HUES6 (cell line): ENCODE data around the gene UNC13B.

Experiments
- H3K27ac ChIP-seq: 2 replicates; pipeline ENCODE4 v1.7.0; 2013; ENCODE audit warnings: low read depth, mild to moderate bottlenecking, low read length, inconsistent platforms
- H3K27me3 ChIP-seq: 2 replicates; pipeline ENCODE4 v1.6.1; 2013; ENCODE audit warnings: low read length; ENCODE audit not compliant: control insufficient read depth, insufficient read depth
- H3K36me3 ChIP-seq: 2 replicates; pipeline ENCODE4 v1.6.1; 2013; ENCODE audit warnings: low read length; ENCODE audit not compliant: control insufficient read depth, insufficient read depth
- H3K4me1 ChIP-seq: 2 replicates; pipeline ENCODE4 v1.6.1; 2013; ENCODE audit warnings: low read length; ENCODE audit not compliant: control insufficient read depth, insufficient read depth
- H3K4me3 ChIP-seq: 2 replicates; pipeline ENCODE4 v1.5.1; 2013; ENCODE audit warnings: low read depth, low read length
- H3K9ac ChIP-seq: one replicate; pipeline ENCODE4 v1.6.1; 2013; ENCODE audit warnings: mild to moderate bottlenecking, low read length
- H3K9me3 ChIP-seq: 2 replicates; pipeline ENCODE4 v1.6.1; 2013; ENCODE audit warnings: low read depth, low read length; ENCODE audit not compliant: control insufficient read depth, insufficient read depth

Gene UNC13B

DNA sequence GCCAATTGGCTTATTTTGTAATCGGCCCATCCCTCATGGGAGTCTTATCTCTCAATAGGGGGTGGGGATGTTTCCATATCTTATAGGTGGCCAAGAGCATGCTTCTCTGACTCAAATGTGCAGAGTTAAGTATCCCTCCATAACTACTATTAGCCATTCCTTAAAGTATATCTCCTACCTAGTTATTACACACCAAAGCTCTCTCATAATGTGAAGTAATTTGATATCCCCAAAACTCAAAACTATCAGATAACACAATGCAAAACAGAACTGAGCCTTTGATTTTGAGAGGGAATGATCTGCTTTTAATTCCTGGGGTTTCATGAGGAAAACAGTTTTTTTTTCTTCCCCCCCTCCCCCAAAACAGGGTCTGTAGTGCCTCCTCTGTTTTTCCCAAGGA lies 28.4 kb downstream of the UNC13B start:
- Histone ChIP-seq H3K27me3 (no peaks in the 10 kb centered on the region), H3K9ac (no peak overlapping the region), H3K4me1 (no peaks in the 10 kb centered on the region), H3K4me3 (no peak overlapping the region), H3K9me3 (peaks cover 77% of the 10 kb centered on the region), H3K36me3 (peaks cover 10% of the 10 kb centered on the region), H3K27ac (no peak overlapping the region)

DNA sequence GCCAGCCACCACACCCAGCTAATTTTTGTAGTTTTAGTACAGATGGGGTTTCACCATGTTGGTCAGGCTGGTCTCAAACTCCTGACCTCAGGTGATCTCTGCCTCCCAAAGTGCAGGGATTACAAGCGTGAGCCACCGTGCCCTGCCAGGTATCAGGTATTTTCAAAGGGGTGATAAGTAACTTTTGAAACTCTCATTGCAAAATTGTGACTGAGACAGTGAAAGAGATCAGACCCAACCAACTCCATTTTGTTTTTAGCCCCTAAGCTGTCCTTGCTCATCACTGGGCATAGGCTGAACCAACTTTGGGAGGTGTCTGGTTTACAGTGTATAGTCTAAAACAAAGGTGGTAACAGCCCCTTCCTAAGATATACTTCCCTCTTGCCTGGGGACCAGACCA lies 29.3 kb downstream of the UNC13B start:
- Histone ChIP-seq H3K4me1 (no peaks in the 10 kb centered on the region), H3K36me3 (peaks cover 10% of the 10 kb centered on the region), H3K27ac (no peak overlapping the region), H3K9me3 (peaks cover 75% of the 10 kb centered on the region), H3K27me3 (no peaks in the 10 kb centered on the region), H3K4me3 (no peak overlapping the region), H3K9ac (no peak overlapping the region)

DNA sequence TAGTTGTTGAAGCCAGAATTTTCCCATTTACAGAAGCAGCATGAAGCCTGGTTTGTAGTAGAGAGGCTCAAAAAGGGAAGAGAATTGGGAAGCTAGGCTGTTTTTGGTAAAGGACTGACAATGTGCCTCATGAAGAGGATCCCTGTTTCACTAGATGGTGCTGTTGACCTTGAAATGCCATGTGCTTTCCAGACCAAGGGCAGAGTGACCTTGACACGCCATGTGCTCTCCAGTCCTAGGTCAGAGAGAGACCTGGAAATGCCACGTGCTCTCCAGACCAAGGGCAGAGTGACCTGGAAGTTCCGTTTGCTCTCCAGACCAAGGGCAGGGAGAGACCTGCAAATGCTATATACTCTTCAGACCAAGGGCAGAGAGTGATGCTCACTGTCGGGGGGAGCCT lies 32.0 kb downstream of the UNC13B start:
- Histone ChIP-seq H3K4me3 (no peak overlapping the region), H3K4me1 (no peaks in the 10 kb centered on the region)

DNA sequence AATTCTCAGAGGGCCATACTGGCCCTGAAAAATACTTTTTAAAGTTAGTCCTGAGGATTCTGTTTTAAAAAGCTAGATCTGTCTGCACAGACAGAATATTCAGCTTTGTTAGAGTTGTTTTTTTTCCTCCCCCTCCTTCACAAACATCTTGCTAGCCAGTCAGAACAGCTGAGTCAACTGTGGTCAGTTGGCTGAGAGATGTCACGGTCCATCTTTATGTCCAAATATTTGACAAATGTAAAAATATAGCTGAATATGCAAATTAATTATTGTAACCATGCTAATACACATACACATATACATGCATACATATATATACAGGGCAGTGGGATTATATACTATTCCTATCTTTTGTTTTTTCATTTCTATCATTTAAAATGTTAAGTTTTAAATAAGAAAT lies 33.9 kb downstream of the UNC13B start:
- no peak overlapping the region for H3K4me3 ChIP-seq
- H3K9ac ChIP-seq: no peak overlapping the region
- H3K27ac ChIP-seq: no peak overlapping the region
- no peaks in the 10 kb centered on the region for H3K4me1 ChIP-seq
- peaks cover 3% of the 10 kb centered on the region for H3K36me3 ChIP-seq
- no peaks in the 10 kb centered on the region for H3K27me3 ChIP-seq
- H3K9me3 ChIP-seq: peaks cover 71% of the 10 kb centered on the region

More for the DNA sequence above, 32.0 kb downstream of the UNC13B start:
- Histone ChIP-seq H3K9ac (no peak overlapping the region), H3K27me3 (no peaks in the 10 kb centered on the region), H3K9me3 (peaks cover 80% of the 10 kb centered on the region), H3K27ac (no peak overlapping the region), H3K36me3 (peaks cover 10% of the 10 kb centered on the region)

DNA sequence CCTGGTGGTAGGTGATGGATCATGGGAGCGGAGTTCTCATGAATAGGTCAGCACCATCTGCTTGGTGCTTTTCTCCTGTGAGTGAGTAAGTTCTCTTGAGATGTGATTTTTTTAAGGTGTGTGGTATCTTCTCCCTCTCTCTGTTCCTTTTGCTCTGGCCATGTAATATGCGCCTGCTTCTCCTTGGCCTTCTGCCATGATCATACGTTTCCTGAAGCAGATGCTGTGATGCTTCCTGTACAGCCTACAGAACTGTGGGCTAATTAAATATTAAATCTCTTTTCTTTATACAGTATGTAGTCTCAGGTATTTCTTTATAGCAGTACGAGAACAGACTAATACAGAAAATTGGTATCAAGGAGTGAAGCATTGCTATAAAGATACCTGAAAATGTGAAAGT lies 36.4 kb downstream of the UNC13B start:
- Histone ChIP-seq H3K9me3 (peaks cover 46% of the 10 kb centered on the region), H3K9ac (no peak overlapping the region), H3K4me3 (no peak overlapping the region), H3K27ac (no peak overlapping the region), H3K36me3 (no peaks in the 10 kb centered on the region), H3K4me1 (no peaks in the 10 kb centered on the region), H3K27me3 (no peaks in the 10 kb centered on the region)

DNA sequence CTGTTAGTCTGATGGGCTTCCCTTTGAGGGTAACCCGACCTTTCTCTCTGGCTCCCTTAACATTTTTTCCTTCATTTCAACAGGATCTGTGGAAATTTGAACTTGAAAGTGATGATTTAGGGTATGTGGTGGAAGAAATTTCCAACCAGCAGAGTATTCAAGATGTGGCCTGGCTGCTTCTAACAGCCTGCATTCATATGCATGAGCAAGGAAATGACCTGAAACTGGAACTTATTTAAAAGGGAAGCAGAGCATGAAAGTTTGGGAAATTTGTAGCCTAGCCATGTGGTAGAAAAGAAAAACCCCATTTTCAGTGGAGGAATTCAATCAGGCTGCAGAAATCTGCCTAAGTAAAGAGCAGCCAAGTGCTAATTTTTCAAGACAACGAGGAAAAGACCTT lies 41.7 kb downstream of the UNC13B start:
- Histone ChIP-seq H3K4me1 (no peaks in the 10 kb centered on the region), H3K27ac (no peak overlapping the region), H3K9ac (no peak overlapping the region), H3K27me3 (no peaks in the 10 kb centered on the region), H3K9me3 (peaks cover 39% of the 10 kb centered on the region), H3K4me3 (no peak overlapping the region), H3K36me3 (no peaks in the 10 kb centered on the region; the same call in 1 of the 2 replicates)

DNA sequence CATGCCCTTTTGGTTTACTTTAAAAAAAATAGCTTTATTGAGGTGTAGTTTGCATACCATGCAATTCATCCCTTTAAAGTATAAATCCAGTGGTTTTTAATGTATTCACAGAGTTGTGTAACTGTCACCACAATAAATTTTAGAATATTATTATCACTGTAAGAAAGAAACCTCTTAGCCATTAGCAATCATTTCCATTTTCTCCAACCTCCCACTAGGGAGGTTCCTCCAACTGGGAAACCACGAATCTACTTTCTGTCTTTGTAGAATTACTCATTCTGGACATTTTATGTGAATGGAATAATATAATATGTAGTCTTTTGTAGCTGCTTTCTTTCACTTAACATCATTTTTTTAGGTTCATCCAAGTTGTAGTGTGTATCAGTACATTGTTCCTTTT lies 43.5 kb downstream of the UNC13B start:
- peaks cover 33% of the 10 kb centered on the region for H3K9me3 ChIP-seq
- no peaks in the 10 kb centered on the region; the same call in 1 of the 2 replicates for H3K36me3 ChIP-seq
- no peak overlapping the region for H3K9ac ChIP-seq
- H3K4me1 ChIP-seq: no peaks in the 10 kb centered on the region
- no peak overlapping the region for H3K27ac ChIP-seq
- no peaks in the 10 kb centered on the region for H3K27me3 ChIP-seq
- no peak overlapping the region for H3K4me3 ChIP-seq

DNA sequence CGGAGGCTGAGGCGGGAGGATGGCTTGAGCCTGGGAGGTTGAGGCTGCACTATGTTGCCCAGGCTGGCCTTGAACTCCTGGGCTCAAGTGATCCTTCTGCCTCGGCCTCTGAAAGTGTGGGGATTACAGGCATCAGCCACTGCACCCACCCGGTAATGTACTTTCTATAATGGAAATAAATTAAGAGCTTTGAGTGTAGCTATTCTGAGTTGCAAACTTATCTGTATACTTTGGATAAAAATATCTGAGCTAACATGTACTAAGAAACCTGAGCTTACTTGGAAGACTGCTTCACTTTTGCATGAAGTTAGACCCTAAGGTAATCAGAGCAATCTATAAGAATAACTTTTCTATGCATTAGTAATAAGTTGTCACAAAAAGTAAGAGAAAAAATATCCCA lies 50.0 kb downstream of the UNC13B start:
- Histone ChIP-seq H3K27me3 (no peaks in the 10 kb centered on the region), H3K9me3 (peaks cover 2% of the 10 kb centered on the region; the same call in 1 of the 2 replicates), H3K27ac (no peak overlapping the region), H3K4me1 (no peaks in the 10 kb centered on the region), H3K36me3 (no peaks in the 10 kb centered on the region), H3K4me3 (no peak overlapping the region), H3K9ac (no peak overlapping the region)

DNA sequence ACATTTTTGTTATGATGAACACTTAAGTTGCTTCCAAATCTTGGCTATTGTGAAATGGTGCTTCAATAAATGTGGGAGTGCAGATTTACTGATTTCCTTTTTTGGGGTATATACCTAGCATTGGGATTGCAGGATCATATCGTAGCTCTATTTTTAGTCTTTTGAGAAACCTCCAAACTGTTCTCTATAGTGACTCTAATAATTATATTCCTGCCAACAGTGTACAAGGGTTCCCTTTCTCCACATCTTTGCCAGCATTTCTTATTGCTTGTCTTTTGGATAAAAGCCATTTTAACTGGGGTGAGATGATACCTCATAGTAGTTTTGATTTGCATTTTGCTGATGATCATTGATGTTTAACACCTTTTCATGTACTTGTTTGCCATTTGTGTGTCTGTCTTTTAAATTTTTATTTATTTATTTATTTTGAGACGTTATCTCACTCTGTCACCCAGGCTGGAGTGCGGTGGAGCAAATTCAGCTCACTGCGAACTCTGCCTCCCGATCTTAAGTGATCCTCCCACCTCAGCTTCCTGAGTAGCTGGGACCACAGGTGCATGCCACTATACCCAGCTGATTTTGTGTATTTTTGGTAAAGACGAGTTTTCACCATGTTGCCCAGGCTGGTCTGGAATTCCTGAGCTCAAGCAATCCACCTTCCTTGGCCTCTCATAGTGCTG lies 59.0 kb downstream of the UNC13B start:
- H3K27me3 ChIP-seq: no peaks in the 10 kb centered on the region
- no peak overlapping the region for H3K4me3 ChIP-seq
- peaks cover 7% of the 10 kb centered on the region; the same call in 1 of the 2 replicates for H3K9me3 ChIP-seq
- no peak overlapping the region for H3K27ac ChIP-seq
- no peaks in the 10 kb centered on the region for H3K36me3 ChIP-seq
- no peak overlapping the region for H3K9ac ChIP-seq
- H3K4me1 ChIP-seq: no peaks in the 10 kb centered on the region

DNA sequence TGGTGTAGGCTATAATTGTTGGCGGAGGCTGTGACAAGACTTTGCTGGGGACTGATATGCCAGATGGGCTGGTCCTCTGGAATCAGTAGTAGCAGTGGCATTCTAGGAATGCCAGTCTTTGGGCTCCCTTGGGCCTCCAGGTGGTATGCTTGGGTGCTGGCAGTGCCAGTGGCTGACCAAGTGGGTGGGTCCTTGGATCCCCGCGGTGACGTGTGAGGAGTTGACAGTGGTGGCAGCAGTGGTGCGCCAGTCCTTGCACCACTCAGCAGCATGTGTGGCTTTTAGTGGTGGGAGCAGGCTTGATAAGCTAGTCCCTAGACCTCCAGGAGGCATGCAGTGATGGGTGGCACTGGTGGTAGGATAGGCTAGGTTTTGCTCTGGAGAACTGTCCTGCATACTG lies 63.9 kb downstream of the UNC13B start:
- Histone ChIP-seq H3K4me3 (no peak overlapping the region), H3K9ac (no peak overlapping the region), H3K4me1 (no peaks in the 10 kb centered on the region), H3K9me3 (peaks cover 7% of the 10 kb centered on the region; the same call in 1 of the 2 replicates), H3K27ac (no peak overlapping the region), H3K27me3 (no peaks in the 10 kb centered on the region), H3K36me3 (no peaks in the 10 kb centered on the region)

DNA sequence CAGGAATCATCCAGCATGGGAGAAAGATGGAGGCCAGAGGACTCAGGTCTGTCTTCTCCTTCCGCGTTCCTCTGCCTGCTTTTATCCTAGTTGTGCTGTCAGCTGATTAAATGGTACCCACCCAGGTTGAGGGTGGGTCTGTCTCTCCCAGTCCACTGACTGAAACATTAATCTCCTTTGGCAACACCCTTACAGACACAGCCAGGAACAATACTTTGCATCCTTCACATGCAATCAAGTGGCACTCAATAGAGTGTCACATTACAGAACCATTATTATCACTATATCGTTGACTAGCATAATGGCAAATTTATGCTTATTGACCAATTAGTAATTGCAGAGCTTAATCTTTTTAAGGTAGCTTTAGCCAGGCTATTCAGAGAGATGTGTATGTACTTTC lies 64.8 kb downstream of the UNC13B start:
- no peak overlapping the region for H3K27ac ChIP-seq
- H3K36me3 ChIP-seq: no peaks in the 10 kb centered on the region
- no peaks in the 10 kb centered on the region for H3K27me3 ChIP-seq
- H3K4me3 ChIP-seq: no peak overlapping the region
- H3K4me1 ChIP-seq: no peaks in the 10 kb centered on the region
- H3K9ac ChIP-seq: no peak overlapping the region
- H3K9me3 ChIP-seq: peaks cover 7% of the 10 kb centered on the region; the same call in 1 of the 2 replicates
